Middle frontal gyrus (tissue), 1 donor: Measurements from ENCODE around the gene MROH8.

Experiments
- DNase-seq: peaks from one replicate; pipeline ENCODE4 v3.0.0-alpha.2; 2015; ENCODE audit warnings: low spot score; ENCODE audit errors: extremely low spot score

The MROH8 gene

GRCh38 chr20:37200376-37200775 lies 21.0 kb upstream of the MROH8 start:
- no peak for DNase-seq

GRCh38 chr20:37198932-37199660 lies 19.7 kb upstream of the MROH8 start:
- no peak for DNase-seq

GRCh38 chr20:37194621-37195417 lies 15.5 kb upstream of the MROH8 start:
- DNase-seq = no peak

GRCh38 chr20:37193821-37194220 lies 14.5 kb upstream of the MROH8 start:
- no peak for DNase-seq

GRCh38 chr20:37193226-37193625 lies 13.9 kb upstream of the MROH8 start:
- DNase-seq = no peak

GRCh38 chr20:37192137-37192854 lies 12.9 kb upstream of the MROH8 start:
- DNase-seq = peak; percentile 92

GRCh38 chr20:37190354-37191112 lies 11.2 kb upstream of the MROH8 start:
- DNase-seq = no peak

- no peak for DNase-seq
Measured at GRCh38 chr20:37189416-37190016, 10.2 kb upstream of the MROH8 start.

- no peak for DNase-seq
Measured at GRCh38 chr20:37188787-37189186, 9.4 kb upstream of the MROH8 start.

- DNase-seq = no peak
Measured at GRCh38 chr20:37185686-37186085, 6.3 kb upstream of the MROH8 start.

GRCh38 chr20:37179683-37180524 lies 556 bp upstream of the MROH8 start:
- no peak for DNase-seq

- no peak for DNase-seq
Measured at GRCh38 chr20:37172836-37173235, 6.5 kb downstream of the MROH8 start.

- DNase-seq = no peak
Measured at GRCh38 chr20:37166867-37167266, 12.5 kb downstream of the MROH8 start.

GRCh38 chr20:37165031-37165430 lies 14.3 kb downstream of the MROH8 start:
- no peak for DNase-seq

GRCh38 chr20:37163832-37164554 lies 15.4 kb downstream of the MROH8 start:
- DNase-seq = no peak

- no peak for DNase-seq
Measured at GRCh38 chr20:37162646-37163045, 16.7 kb downstream of the MROH8 start.

- DNase-seq = no peak
Measured at GRCh38 chr20:37161830-37162549, 17.4 kb downstream of the MROH8 start.

- DNase-seq = no peak
Measured at GRCh38 chr20:37160683-37161082, 18.7 kb downstream of the MROH8 start.

- DNase-seq = no peak
Measured at GRCh38 chr20:37158248-37158647, 21.1 kb downstream of the MROH8 start.
